Adrenal gland (tissue), 5 donors: ENCODE results near the gene ZFYVE21.

ENCODE experiments used
- POLR2A ChIP-seq, 2 donors: fragments of 450-650 bp; IDR thresholded peaks; one replicate each; pipeline ENCODE4 v1.6.1; 2017; ENCODE audit warnings: antibody characterized with exemption in 2 of 2, mild to moderate bottlenecking in 2 of 2, moderate library complexity in 1 of 2
- TF ChIP-seq, protein P1 (sequence below), 6 experiments: fragments of 450-650 bp in 4 of 6; fragments of 200-600 bp in 2 of 6; sonication (generic) in 1 of 6; IDR thresholded peaks; 1 replicate in 5 of 6; 2 replicates in 1 of 6; pipeline versions ENCODE4 v1.5.1 to v1.8.0; 2016 to 2021; ENCODE audit warnings: antibody characterized with exemption in 6 of 6, mild to moderate bottlenecking in 2 of 6, moderate library complexity in 1 of 6
- donor health status: DM: no; HTN: no; CAD: no.

DNA sequence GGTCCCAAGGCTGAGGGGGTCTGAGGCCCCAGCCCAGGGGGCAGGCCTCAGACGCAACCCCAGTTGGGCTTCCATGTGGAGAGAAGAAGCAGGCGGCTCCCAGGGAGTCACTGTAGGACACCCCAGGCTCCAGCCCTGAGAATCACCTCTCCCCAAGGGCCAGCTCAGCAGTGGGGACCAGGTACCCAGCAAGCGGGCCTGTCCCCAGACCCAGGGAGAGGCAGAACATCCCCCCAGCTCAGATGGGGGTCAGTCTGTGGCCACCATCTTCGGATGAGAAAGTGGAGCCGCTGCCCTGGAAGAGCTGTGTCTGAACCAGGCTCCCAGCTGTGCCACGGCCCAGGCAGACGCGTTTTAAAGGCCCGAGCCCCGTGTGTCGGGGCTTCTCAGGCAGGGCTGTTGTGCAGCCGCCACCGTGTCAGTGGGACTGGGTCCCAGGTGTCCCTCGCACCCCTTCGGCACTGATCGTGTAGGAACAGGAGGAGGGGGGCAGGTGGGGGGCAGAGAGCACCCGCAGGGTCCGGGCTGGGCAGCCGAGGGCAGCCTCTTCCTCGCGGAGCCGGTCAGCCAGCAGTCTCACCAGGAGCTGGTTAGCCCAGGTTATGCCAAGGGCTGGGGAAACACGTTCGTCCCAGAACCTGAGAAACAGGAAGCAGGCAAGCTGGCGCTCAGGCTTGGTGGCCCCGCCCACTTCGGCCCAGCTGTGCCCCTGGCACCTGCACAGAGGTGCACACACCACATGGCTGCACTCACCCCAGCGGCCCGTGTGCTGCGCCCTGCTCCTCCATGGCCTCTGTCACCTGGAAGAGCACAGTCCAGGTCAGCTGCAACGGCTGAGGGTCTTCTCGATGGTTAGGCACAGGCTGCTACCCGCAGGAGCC, 17.0 kb upstream of the ZFYVE21 start:
- TF ChIP-seq, protein P1, sequence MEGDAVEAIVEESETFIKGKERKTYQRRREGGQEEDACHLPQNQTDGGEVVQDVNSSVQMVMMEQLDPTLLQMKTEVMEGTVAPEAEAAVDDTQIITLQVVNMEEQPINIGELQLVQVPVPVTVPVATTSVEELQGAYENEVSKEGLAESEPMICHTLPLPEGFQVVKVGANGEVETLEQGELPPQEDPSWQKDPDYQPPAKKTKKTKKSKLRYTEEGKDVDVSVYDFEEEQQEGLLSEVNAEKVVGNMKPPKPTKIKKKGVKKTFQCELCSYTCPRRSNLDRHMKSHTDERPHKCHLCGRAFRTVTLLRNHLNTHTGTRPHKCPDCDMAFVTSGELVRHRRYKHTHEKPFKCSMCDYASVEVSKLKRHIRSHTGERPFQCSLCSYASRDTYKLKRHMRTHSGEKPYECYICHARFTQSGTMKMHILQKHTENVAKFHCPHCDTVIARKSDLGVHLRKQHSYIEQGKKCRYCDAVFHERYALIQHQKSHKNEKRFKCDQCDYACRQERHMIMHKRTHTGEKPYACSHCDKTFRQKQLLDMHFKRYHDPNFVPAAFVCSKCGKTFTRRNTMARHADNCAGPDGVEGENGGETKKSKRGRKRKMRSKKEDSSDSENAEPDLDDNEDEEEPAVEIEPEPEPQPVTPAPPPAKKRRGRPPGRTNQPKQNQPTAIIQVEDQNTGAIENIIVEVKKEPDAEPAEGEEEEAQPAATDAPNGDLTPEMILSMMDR (IDR thresholded peaks at IDR 0.05) = no peak
- TF ChIP-seq POLR2A (IDR thresholded peaks at IDR 0.05) = no peak
